SK-N-SH treated with all-trans-retinoic acid at 6 μM for 48 hours (cell line): ENCODE data around the gene SAMD3.

ENCODE experiments used
- ESRRG ChIP-seq: fragments of 250-450 bp; sonication (Bioruptor Pico); IDR thresholded peaks from 2 replicates; pipeline ENCODE4 v1.6.1; 2021; ENCODE audit warnings: mild to moderate bottlenecking
- ISL1 ChIP-seq: fragments of 250-450 bp; sonication (Bioruptor Pico); IDR thresholded peaks from 2 replicates; pipeline ENCODE4 v2.1.2; 2022; ENCODE audit warnings: mild to moderate bottlenecking, moderate library complexity
- SNAI2 ChIP-seq: fragments of 250-450 bp; sonication (Bioruptor Pico); IDR thresholded peaks from 2 replicates; pipeline ENCODE4 v1.5.0; 2020; ENCODE audit warnings: mild to moderate bottlenecking, moderate library complexity

DNA sequence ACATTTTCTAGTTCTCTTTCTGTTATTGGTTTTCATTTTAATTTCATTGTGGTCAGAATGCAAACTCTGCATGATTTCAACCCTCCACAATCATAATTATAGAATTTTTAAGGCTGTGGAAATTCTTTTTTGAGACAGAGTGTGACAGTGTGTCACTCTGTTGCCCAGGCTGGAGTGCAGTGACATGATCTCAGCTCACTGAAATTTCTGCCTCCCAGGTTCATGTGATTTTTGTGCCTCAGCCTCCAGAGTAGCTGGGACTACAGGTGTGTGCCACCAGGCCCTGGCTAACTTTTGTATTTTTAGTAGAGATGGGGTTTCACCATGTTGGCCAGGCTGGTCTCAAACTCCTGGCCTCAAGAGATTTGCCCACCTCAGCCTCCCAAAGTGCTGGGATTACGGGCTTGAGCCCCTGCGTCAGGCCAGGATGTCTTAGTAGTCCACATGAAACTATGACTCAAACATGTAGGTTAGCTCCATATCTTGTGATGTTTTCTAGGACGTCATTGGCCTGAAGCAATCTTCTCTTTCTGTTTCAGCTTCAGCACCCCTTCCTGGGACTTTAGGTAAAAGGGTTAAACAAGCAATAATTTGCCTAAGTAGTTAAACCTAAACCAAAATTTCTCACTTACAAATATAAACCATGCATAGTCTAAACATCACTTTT lies 47.4 kb upstream of the SAMD3 start:
- TF ChIP-seq ESRRG (CRISPR knock-in tag) = no peak
- TF ChIP-seq SNAI2 (CRISPR knock-in tag) = no peak
- no peak for TF ChIP-seq ISL1 (CRISPR knock-in tag)
